GM12891 (cell line): ENCODE results near the gene PLA2G15. TPM values are rescaled to one million over a fixed set of nuclear protein-coding genes. Genes with fewer than 3 reads are reported as not detected.

Experiments
- DNase-seq: peaks from one replicate; pipeline ENCODE4 v3.0.0; 2011; ENCODE audit warnings: low spot score; ENCODE audit not compliant: insufficient read length
- FAIRE-seq: peaks from 2 replicates; lab custom pipeline; 2011; peaks lifted over from hg19 to GRCh38; lab: Jason Lieb, UNC
- PAX5 ChIP-seq: IDR thresholded peaks from 2 replicates; pipeline ENCODE4 v1.6.1; 2011; ENCODE audit warnings: low read length, moderate library complexity, mild to moderate bottlenecking; ENCODE audit not compliant: insufficient read depth, severe bottlenecking
- POLR2A ChIP-seq: IDR thresholded peaks from 2 replicates; pipeline ENCODE4 v1.6.1; 2011; ENCODE audit warnings: low read depth, low read length, control low read depth
- POLR2AphosphoS5 ChIP-seq: IDR thresholded peaks from 2 replicates; pipeline ENCODE4 v1.6.1; 2011; ENCODE audit warnings: low read depth, low read length, control low read depth
- POU2F2 ChIP-seq: IDR thresholded peaks from 2 replicates; pipeline ENCODE4 v1.6.1; 2011; ENCODE audit warnings: low read depth, mild to moderate bottlenecking, control low read depth, low read length, moderate library complexity
- SPI1 ChIP-seq: IDR thresholded peaks from 2 replicates; pipeline ENCODE4 v1.6.1; 2011; ENCODE audit warnings: low read depth, low read length, control low read depth
- TAF1 ChIP-seq: IDR thresholded peaks from 2 replicates; pipeline ENCODE4 v1.6.1; 2011; ENCODE audit warnings: low read depth, low read length, control low read depth
- polyA plus RNA-seq: library from polyadenylated mRNA; unstranded; fragments of >200 nt; gene quantifications from one replicate; pipeline ENCODE4 v1.2.1, GENCODE V29; 2012; ENCODE audit warnings: low read depth, missing spikeins, inconsistent platforms; ENCODE audit not compliant: missing spikeins

The PLA2G15 gene
- polyA plus RNA-seq = 6.5 TPM

- DNase-seq (peak; percentile 98), FAIRE-seq (peak; percentile 96)
- TF ChIP-seq POU2F2 (no peak), SPI1 (peak; percentile 76), TAF1 (0 out of 2 replicates have a peak, but pooled peaks have one; percentile 36), PAX5 (peak; percentile 55), POLR2AphosphoS5 (peak; percentile 63), POLR2A (peak; percentile 63)
Measured at GRCh38 chr16:68244903-68245853, at the start of gene PLA2G15. TSS of gene PLA2G15 (plus strand) at chr16:68245373. CDS start at chr16:68245427, 54 bp downstream.

- no peak for FAIRE-seq
- TF ChIP-seq TAF1 (no peak), PAX5 (no peak), POLR2A (no peak), POLR2AphosphoS5 (no peak), SPI1 (no peak), POU2F2 (no peak)
- no peak for DNase-seq
Measured at GRCh38 chr16:68197250-68197649, 47.9 kb upstream of the PLA2G15 start.

- no peak for TF ChIP-seq POLR2AphosphoS5
- no peak for TF ChIP-seq SPI1
- TF ChIP-seq TAF1 = no peak
- no peak for TF ChIP-seq POLR2A
- TF ChIP-seq POU2F2 = no peak
- no peak for TF ChIP-seq PAX5
- DNase-seq (no peak), FAIRE-seq (no peak)
Measured at GRCh38 chr16:68200088-68200783, 44.9 kb upstream of the PLA2G15 start.

- DNase-seq (no peak), FAIRE-seq (no peak)
- no peak for TF ChIP-seq POLR2A
- TF ChIP-seq TAF1 = no peak
- TF ChIP-seq POU2F2 = no peak
- no peak for TF ChIP-seq PAX5
- no peak for TF ChIP-seq SPI1
- TF ChIP-seq POLR2AphosphoS5 = no peak
Measured at GRCh38 chr16:68202091-68202519, 43.1 kb upstream of the PLA2G15 start.

- FAIRE-seq (no peak), DNase-seq (no peak)
- no peak for TF ChIP-seq POLR2AphosphoS5
- TF ChIP-seq SPI1 = no peak
Measured at GRCh38 chr16:68206245-68206644, 38.9 kb upstream of the PLA2G15 start.

GRCh38 chr16:68214726-68215125 is 30.4 kb upstream of the PLA2G15 start:
- TF ChIP-seq POLR2AphosphoS5 = no peak
- no peak for TF ChIP-seq SPI1
- TF ChIP-seq TAF1 = no peak
- TF ChIP-seq POU2F2 = no peak
- no peak for TF ChIP-seq PAX5
- TF ChIP-seq POLR2A = no peak
- FAIRE-seq = no peak

GRCh38 chr16:68215302-68215701 is 29.9 kb upstream of the PLA2G15 start:
- FAIRE-seq (no peak), DNase-seq (no peak)
- TF ChIP-seq PAX5 (no peak), TAF1 (no peak), POLR2A (no peak), SPI1 (no peak)

More at GRCh38 chr16:68214726-68215125, 30.4 kb upstream of the PLA2G15 start:
- DNase-seq = no peak

GRCh38 chr16:68216240-68216639 is 28.9 kb upstream of the PLA2G15 start:
- TF ChIP-seq TAF1 = no peak
- TF ChIP-seq POLR2AphosphoS5 = no peak
- TF ChIP-seq PAX5 = no peak
- DNase-seq (no peak), FAIRE-seq (no peak)

GRCh38 chr16:68217506-68217905 is 27.7 kb upstream of the PLA2G15 start:
- TF ChIP-seq PAX5 = no peak
- no peak for TF ChIP-seq POLR2AphosphoS5
- no peak for TF ChIP-seq TAF1
- TF ChIP-seq SPI1 = no peak
- no peak for TF ChIP-seq POLR2A
- TF ChIP-seq POU2F2 = no peak
- FAIRE-seq (no peak), DNase-seq (no peak)
